ENCODE data around the gene TMEM167A.

DNA sequence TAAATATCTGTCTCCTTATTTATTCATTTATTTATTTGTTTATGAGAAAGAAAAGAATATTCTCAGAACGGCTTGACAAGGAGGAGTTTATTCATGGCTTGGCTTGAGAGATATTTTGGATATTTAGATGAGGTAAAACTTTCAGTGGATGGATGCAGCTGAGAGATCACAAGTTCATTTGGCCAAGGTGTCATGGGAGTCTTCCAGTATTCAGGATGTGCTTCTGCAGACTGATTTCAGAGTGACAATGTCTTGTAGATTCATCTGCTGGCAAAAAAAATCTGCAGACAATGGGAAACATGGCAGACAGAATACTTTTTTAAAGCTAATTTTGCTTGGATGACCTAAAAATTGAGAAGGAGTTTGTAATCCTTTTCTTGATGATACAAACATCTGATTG lies 38.6 kb upstream of the TMEM167A start:
- TF ChIP-seq, protein P1, sequence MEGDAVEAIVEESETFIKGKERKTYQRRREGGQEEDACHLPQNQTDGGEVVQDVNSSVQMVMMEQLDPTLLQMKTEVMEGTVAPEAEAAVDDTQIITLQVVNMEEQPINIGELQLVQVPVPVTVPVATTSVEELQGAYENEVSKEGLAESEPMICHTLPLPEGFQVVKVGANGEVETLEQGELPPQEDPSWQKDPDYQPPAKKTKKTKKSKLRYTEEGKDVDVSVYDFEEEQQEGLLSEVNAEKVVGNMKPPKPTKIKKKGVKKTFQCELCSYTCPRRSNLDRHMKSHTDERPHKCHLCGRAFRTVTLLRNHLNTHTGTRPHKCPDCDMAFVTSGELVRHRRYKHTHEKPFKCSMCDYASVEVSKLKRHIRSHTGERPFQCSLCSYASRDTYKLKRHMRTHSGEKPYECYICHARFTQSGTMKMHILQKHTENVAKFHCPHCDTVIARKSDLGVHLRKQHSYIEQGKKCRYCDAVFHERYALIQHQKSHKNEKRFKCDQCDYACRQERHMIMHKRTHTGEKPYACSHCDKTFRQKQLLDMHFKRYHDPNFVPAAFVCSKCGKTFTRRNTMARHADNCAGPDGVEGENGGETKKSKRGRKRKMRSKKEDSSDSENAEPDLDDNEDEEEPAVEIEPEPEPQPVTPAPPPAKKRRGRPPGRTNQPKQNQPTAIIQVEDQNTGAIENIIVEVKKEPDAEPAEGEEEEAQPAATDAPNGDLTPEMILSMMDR (IDR thresholded peaks at IDR 0.05; ENCODE audit: low read length), result no peak
- no peak for TF ChIP-seq EZH2 (IDR thresholded peaks at IDR 0.05; ENCODE audit: borderline replicate concordance, low read length)
